DOHH2 (cell line): ENCODE results near the gene NDUFB5.

Source experiments
- CTCF ChIP-seq: fragments of 200-600 bp; sonication (generic); IDR thresholded peaks from one replicate; pipeline ENCODE4 v1.5.1; 2014; ENCODE audit warnings: antibody characterized with exemption, mild to moderate bottlenecking, low read depth, low read length; ENCODE audit not compliant: poor library complexity, severe bottlenecking
- EZH2phosphoT487 ChIP-seq: fragments of 200-600 bp; sonication (generic); IDR thresholded peaks from 2 replicates; pipeline ENCODE4 v1.6.1; 2017; ENCODE audit warnings: borderline replicate concordance, mild to moderate bottlenecking, antibody characterized with exemption, low read length, moderate library complexity, mixed read lengths

- no peak for TF ChIP-seq EZH2phosphoT487
- TF ChIP-seq CTCF, result no peak
These were observed 67.2 kb downstream of the NDUFB5 start for GRCh38 chr3:179671747-179672242.
